HepG2 (cell line): ENCODE data around the gene TM4SF5. TPM values are rescaled to one million over a fixed set of nuclear protein-coding genes. Genes with fewer than 3 reads are reported as not detected.

ENCODE experiments used
- ATF5 ChIP-seq: sonication (generic); formaldehyde crosslinking; IDR thresholded peaks from 2 replicates; pipeline ENCODE4 v1.4.0; 2020; ENCODE audit warnings: mild to moderate bottlenecking, low read depth, missing genetic modification reagents
- CERS6 ChIP-seq: sonication (generic); formaldehyde crosslinking; IDR thresholded peaks from 2 replicates; pipeline ENCODE4 v1.5.0; 2020; ENCODE audit warnings: missing genetic modification reagents
- FOXA1 ChIP-seq, 2 experiments: fragments of 450-650 bp in 1 of 2; sonication (generic) in 1 of 2; formaldehyde crosslinking in 1 of 2; IDR thresholded peaks; 2 replicates each; pipeline versions ENCODE4 v1.4.0 to v1.6.1; 2016 to 2020; ENCODE audit warnings: missing genetic modification reagents in 1 of 2
- HBP1 ChIP-seq: IDR thresholded peaks from 2 replicates; pipeline ENCODE4 v1.6.1; 2016; ENCODE audit warnings: low read depth, control low read depth
- MED13 ChIP-seq: sonication (generic); formaldehyde crosslinking; IDR thresholded peaks from 2 replicates; pipeline ENCODE4 v1.5.0; 2020; ENCODE audit warnings: missing genetic modification reagents
- MED8 ChIP-seq: sonication (generic); formaldehyde crosslinking; IDR thresholded peaks from 2 replicates; pipeline ENCODE4 v1.8.1; 2023; ENCODE audit warnings: mild to moderate bottlenecking, missing genetic modification reagents; ENCODE audit not compliant: insufficient replicate concordance
- MEIS1 ChIP-seq: sonication (generic); formaldehyde crosslinking; IDR thresholded peaks from 2 replicates; pipeline ENCODE4 v1.9.0; 2021; ENCODE audit warnings: mild to moderate bottlenecking, missing genetic modification reagents, moderate library complexity, borderline replicate concordance
- PITX1 ChIP-seq: sonication (generic); formaldehyde crosslinking; IDR thresholded peaks from 2 replicates; pipeline ENCODE4 v1.5.1; 2020; ENCODE audit warnings: mild to moderate bottlenecking, missing genetic modification reagents
- POLR2AphosphoS5 ChIP-seq: IDR thresholded peaks from 2 replicates; pipeline ENCODE4 v1.6.1; 2012; ENCODE audit warnings: low read depth, low read length
- PRDM10 ChIP-seq: sonication (generic); formaldehyde crosslinking; IDR thresholded peaks from 2 replicates; pipeline ENCODE4 v1.4.0; 2020; ENCODE audit warnings: low read depth, missing genetic modification reagents
- PREB ChIP-seq: sonication (generic); formaldehyde crosslinking; IDR thresholded peaks from 2 replicates; pipeline ENCODE4 v1.4.0; 2020; ENCODE audit warnings: missing genetic modification reagents
- USF2 ChIP-seq, 2 experiments: sonication (generic) in 1 of 2; formaldehyde crosslinking in 1 of 2; IDR thresholded peaks; 2 replicates each; pipeline versions ENCODE4 v1.5.1 to v1.6.1; 2011 to 2020; ENCODE audit warnings: borderline replicate concordance in 1 of 2, low read depth in 1 of 2, low read length in 1 of 2, mild to moderate bottlenecking in 1 of 2, missing genetic modification reagents in 1 of 2, moderate library complexity in 1 of 2
- ZBTB43 ChIP-seq: sonication (generic); formaldehyde crosslinking; conservative IDR thresholded peaks from 2 replicates; pipeline ENCODE4 v1.4.0; 2020; ENCODE audit warnings: missing genetic modification reagents
- ZNF446 ChIP-seq: sonication (generic); formaldehyde crosslinking; IDR thresholded peaks from 2 replicates; pipeline ENCODE4 v1.5.0; 2020; ENCODE audit warnings: mild to moderate bottlenecking, missing genetic modification reagents
- ZNF550 ChIP-seq: sonication (generic); formaldehyde crosslinking; IDR thresholded peaks from 2 replicates; pipeline ENCODE4 v1.4.0; 2020; ENCODE audit warnings: mild to moderate bottlenecking, missing genetic modification reagents, borderline replicate concordance
- polyA plus RNA-seq, 8 experiments: library from polyadenylated mRNA; depleted of rRNA in 3 of 8; stranded (reverse) in 7 of 8; unstranded in 1 of 8; fragments of >200 nt; fragmentation: Illumina TruSeq in 4 of 8; extraction: Trizol in 4 of 8; gene quantifications; 2 replicates each; pipeline versions ENCODE4 v1.2.1 to v1.2.3, GENCODE V29; 2011 to 2016; ENCODE audit warnings: low read depth in 4 of 8, missing spikeins in 1 of 8, mixed read lengths in 1 of 8; ENCODE audit not compliant: insufficient read depth in 1 of 8
- total RNA-seq, 5 experiments: library from RNA; depleted of rRNA; stranded (reverse); fragments of >200 nt; fragmentation: Illumina TruSeq; extraction: Trizol; gene quantifications; 2 replicates each; pipeline ENCODE4 v1.2.3, GENCODE V29; 2016; ENCODE audit warnings: low read depth in 1 of 5

Gene TM4SF5
- total and polyA plus RNA-seq, 2 of the 13 experiments (the other 11 are each of a cell fraction or from before 2014, with no cell fraction given) = 30.1 to 126 TPM

- TF ChIP-seq FOXA1 (IDR thresholded peaks at IDR 0.05) (no peak), FOXA1 (CRISPR knock-in tag; IDR thresholded peaks at IDR 0.05) (peak; percentile 50), POLR2AphosphoS5 (peak; percentile 97), MED13 (CRISPR knock-in tag) (no peak; the same call in 1 of the 2 replicates), CERS6 (CRISPR knock-in tag) (no peak), MEIS1 (peak; percentile 68; the same call in 1 of the 2 replicates), HBP1 (peak; percentile 82; the same call in 1 of the 2 replicates), PITX1 (CRISPR knock-in tag) (peak; percentile 91), ZBTB43 (CRISPR knock-in tag) (peak; percentile 86), ATF5 (CRISPR knock-in tag) (no peak), MED8 (peak; percentile 72), ZNF446 (CRISPR knock-in tag) (no peak), USF2 (IDR thresholded peaks at IDR 0.05; ENCODE audit: low read depth, low read length) (no peak), USF2 (CRISPR knock-in tag; IDR thresholded peaks at IDR 0.05; ENCODE audit: borderline replicate concordance) (no peak), ZNF550 (CRISPR knock-in tag) (no peak), PREB (no peak), PRDM10 (CRISPR knock-in tag) (0 out of 2 replicates have a peak, but pooled peaks have one; percentile 50)
Measured at GRCh38 chr17:4771519-4772234, at the start of gene TM4SF5 (continued).
